HG02852 (cell line): ENCODE data around the gene EIF4E.
"Not testable (repeated sequence)": the region's sequence is repeated elsewhere in the genome, so short reads cannot be mapped to it uniquely, and the experiment has no call there.

Experiments used
- ATAC-seq: cut with Tn5 transposase; IDR thresholded peaks from one replicate; pipeline ENCODE4 v1.9.1; 2021; ENCODE audit warnings: mild to moderate bottlenecking, moderate library complexity; ENCODE audit not compliant: unreplicated experiment

EIF4E gene

GRCh38 chr4:98934851-98935250 lies 5.9 kb upstream of the EIF4E start:
- not testable (repeated sequence) for ATAC-seq

- ATAC-seq, result no peak
These were observed 3.6 kb upstream of the EIF4E start for GRCh38 chr4:98932539-98932938.

GRCh38 chr4:98930311-98930865 lies 1.5 kb upstream of the EIF4E start:
- no peak for ATAC-seq

- ATAC-seq, result peak; percentile 46
These were observed 671 bp upstream of the EIF4E start for GRCh38 chr4:98929341-98930267.

- peak; percentile 35 for ATAC-seq
These were observed 815 bp downstream of the EIF4E start for GRCh38 chr4:98928131-98928504.

GRCh38 chr4:98926257-98926656 lies 2.7 kb downstream of the EIF4E start:
- ATAC-seq, result not testable (repeated sequence)

- ATAC-seq, result no peak
These were observed 7.6 kb downstream of the EIF4E start for GRCh38 chr4:98921292-98921691.

GRCh38 chr4:98919996-98920395 lies 8.9 kb downstream of the EIF4E start:
- no peak for ATAC-seq

- ATAC-seq, result not testable (repeated sequence)
These were observed 18.2 kb downstream of the EIF4E start for GRCh38 chr4:98910728-98911127.

- ATAC-seq, result no peak
These were observed 19.1 kb downstream of the EIF4E start for GRCh38 chr4:98909646-98910401.

GRCh38 chr4:98908703-98909262 lies 20.1 kb downstream of the EIF4E start:
- no peak for ATAC-seq

- no peak for ATAC-seq
These were observed 20.8 kb downstream of the EIF4E start for GRCh38 chr4:98908182-98908581.

GRCh38 chr4:98905839-98906238 lies 23.1 kb downstream of the EIF4E start:
- ATAC-seq, result no peak

GRCh38 chr4:98905297-98905696 lies 23.6 kb downstream of the EIF4E start:
- no peak for ATAC-seq

- no peak for ATAC-seq
These were observed 25.0 kb downstream of the EIF4E start for GRCh38 chr4:98903963-98904362.

- no peak for ATAC-seq
These were observed 25.4 kb downstream of the EIF4E start for GRCh38 chr4:98903561-98903960.

- no peak for ATAC-seq
These were observed 29.7 kb downstream of the EIF4E start for GRCh38 chr4:98899277-98899676.

- ATAC-seq, result no peak
These were observed 37.2 kb downstream of the EIF4E start for GRCh38 chr4:98891478-98892337.

GRCh38 chr4:98890702-98891455 lies 38.1 kb downstream of the EIF4E start:
- ATAC-seq, result no peak

GRCh38 chr4:98887145-98887544 lies 41.8 kb downstream of the EIF4E start:
- ATAC-seq, result no peak
